ENCODE data around the gene PRIM2.
"Not testable (repeated sequence)": the region's sequence is repeated elsewhere in the genome, so short reads cannot be mapped to it uniquely, and the experiment has no call there.

Gene PRIM2

GRCh38 chr6:57350443-57350842 lies 33.0 kb downstream of the PRIM2 start:
- not testable (repeated sequence) for H3K4me3 ChIP-seq (ENCODE audit: low read length); DNase-seq (ENCODE audit: low read depth, low spot score)

GRCh38 chr6:57352596-57352995 lies 35.2 kb downstream of the PRIM2 start:
- DNase-seq (ENCODE audit: low read depth, low spot score); H3K4me3 ChIP-seq (ENCODE audit: low read length): not testable (repeated sequence)

GRCh38 chr6:57358319-57358718 lies 40.9 kb downstream of the PRIM2 start:
- peak; percentile 51 for DNase-seq (ENCODE audit: low read depth, low spot score)
- H3K4me3 ChIP-seq (ENCODE audit: low read length): not testable (repeated sequence)

GRCh38 chr6:57359766-57360165 lies 42.3 kb downstream of the PRIM2 start:
- DNase-seq (ENCODE audit: low read depth, low spot score); H3K4me3 ChIP-seq (ENCODE audit: low read length): not testable (repeated sequence)

GRCh38 chr6:57362340-57362739 lies 44.9 kb downstream of the PRIM2 start:
- H3K4me3 ChIP-seq (ENCODE audit: low read length); DNase-seq (ENCODE audit: low read depth, low spot score): not testable (repeated sequence)

GRCh38 chr6:57365076-57365583 lies 47.7 kb downstream of the PRIM2 start:
- H3K4me3 ChIP-seq (ENCODE audit: low read length); DNase-seq (ENCODE audit: low read depth, low spot score): not testable (repeated sequence)

- not testable (repeated sequence) for H3K4me3 ChIP-seq (ENCODE audit: low read length); DNase-seq (ENCODE audit: low read depth, low spot score)
Observed at GRCh38 chr6:57368965-57369731, 51.7 kb downstream of the PRIM2 start.

- not testable (repeated sequence) for DNase-seq (ENCODE audit: low read depth, low spot score); H3K4me3 ChIP-seq (ENCODE audit: low read length)
Observed at GRCh38 chr6:57371779-57372178, 54.3 kb downstream of the PRIM2 start.

- H3K4me3 ChIP-seq (ENCODE audit: low read length); DNase-seq (ENCODE audit: low read depth, low spot score): not testable (repeated sequence)
Observed at GRCh38 chr6:57374764-57375163, 57.3 kb downstream of the PRIM2 start.

GRCh38 chr6:57376083-57376482 lies 58.7 kb downstream of the PRIM2 start:
- not testable (repeated sequence) for DNase-seq (ENCODE audit: low read depth, low spot score); H3K4me3 ChIP-seq (ENCODE audit: low read length)

GRCh38 chr6:57389038-57389592 lies 71.7 kb downstream of the PRIM2 start:
- DNase-seq (ENCODE audit: low read depth, low spot score); H3K4me3 ChIP-seq (ENCODE audit: low read length): not testable (repeated sequence)

GRCh38 chr6:57390818-57391217 lies 73.4 kb downstream of the PRIM2 start:
- not testable (repeated sequence) for H3K4me3 ChIP-seq (ENCODE audit: low read length); DNase-seq (ENCODE audit: low read depth, low spot score)

GRCh38 chr6:57392047-57392446 lies 74.6 kb downstream of the PRIM2 start:
- H3K4me3 ChIP-seq (ENCODE audit: low read length); DNase-seq (ENCODE audit: low read depth, low spot score): not testable (repeated sequence)

- DNase-seq (ENCODE audit: low read depth, low spot score): not testable (repeated sequence)
Observed at GRCh38 chr6:57419341-57419740, 101.9 kb downstream of the PRIM2 start.

GRCh38 chr6:57421503-57421902 lies 104.1 kb downstream of the PRIM2 start:
- DNase-seq (ENCODE audit: low read depth, low spot score): no peak
- H3K4me3 ChIP-seq (ENCODE audit: low read length): no peak overlapping the region

More at GRCh38 chr6:57419341-57419740, 101.9 kb downstream of the PRIM2 start:
- H3K4me3 ChIP-seq (ENCODE audit: low read length): not testable (repeated sequence)

- no peak for DNase-seq (ENCODE audit: low read depth, low spot score)
- H3K4me3 ChIP-seq (ENCODE audit: low read length): no peak overlapping the region
Observed at GRCh38 chr6:57423468-57423867, 106.0 kb downstream of the PRIM2 start.

GRCh38 chr6:57431742-57432141 lies 114.3 kb downstream of the PRIM2 start:
- not testable (repeated sequence) for H3K4me3 ChIP-seq (ENCODE audit: low read length); DNase-seq (ENCODE audit: low read depth, low spot score)

- DNase-seq (ENCODE audit: low read depth, low spot score): no peak
- no peak overlapping the region for H3K4me3 ChIP-seq (ENCODE audit: low read length)
Observed at GRCh38 chr6:57432157-57432556, 114.7 kb downstream of the PRIM2 start.

- no peak overlapping the region for H3K4me3 ChIP-seq (ENCODE audit: low read length)
- no peak for DNase-seq (ENCODE audit: low read depth, low spot score)
Observed at GRCh38 chr6:57432919-57433684, 115.7 kb downstream of the PRIM2 start.

GRCh38 chr6:57433790-57434189 lies 116.4 kb downstream of the PRIM2 start:
- not testable (repeated sequence) for DNase-seq (ENCODE audit: low read depth, low spot score); H3K4me3 ChIP-seq (ENCODE audit: low read length)

Measured in Jurkat, Clone E6-1 (cell line).